DND-41 (cell line): ENCODE data around the gene KRT86.

Source experiments
- ATAC-seq: fragments of 200-7000 bp; cut with Tn5 transposase; 3 replicates; pipeline ENCODE4 v1.9.1; 2021; ENCODE audit warnings: low read depth; ENCODE audit not compliant: insufficient read depth
- DNase-seq: peaks from one replicate; pipeline ENCODE4 v3.0.0-alpha.2; 2020
- H2AFZ ChIP-seq: 2 replicates; pipeline ENCODE4 v1.6.0; 2012; ENCODE audit warnings: low read depth, low read length
- H3K27ac ChIP-seq: 2 replicates; pipeline ENCODE4 v1.5.1; 2012; ENCODE audit warnings: low read length, inconsistent platforms
- H3K27me3 ChIP-seq: fragments of 200-600 bp; sonication (generic); 2 replicates; pipeline ENCODE4 v1.6.0; 2012; ENCODE audit warnings: low read length, mild to moderate bottlenecking, inconsistent platforms; ENCODE audit not compliant: insufficient read depth, poor library complexity
- H3K36me3 ChIP-seq: 2 replicates; pipeline ENCODE4 v1.5.1; 2012; ENCODE audit warnings: low read length, inconsistent platforms; ENCODE audit not compliant: insufficient read depth
- H3K4me1 ChIP-seq: 2 replicates; pipeline ENCODE4 v1.5.1; 2012; ENCODE audit warnings: mild to moderate bottlenecking, low read length; ENCODE audit not compliant: insufficient read depth
- H3K4me2 ChIP-seq: 2 replicates; pipeline ENCODE4 v1.6.0; 2012; ENCODE audit warnings: mild to moderate bottlenecking, moderate library complexity, low read length, inconsistent platforms; ENCODE audit not compliant: insufficient read depth
- H3K4me3 ChIP-seq, 2 experiments: fragments of 200-600 bp in 1 of 2; shearing (Covaris generic) in 1 of 2; 2 replicates each; pipeline ENCODE4 v1.5.1; 2012 to 2016; ENCODE audit warnings: inconsistent platforms in 2 of 2, low read length in 2 of 2, mild to moderate bottlenecking in 2 of 2, low read depth in 1 of 2, moderate library complexity in 1 of 2
- H3K79me2 ChIP-seq: 2 replicates; pipeline ENCODE4 v1.6.0; 2012; ENCODE audit warnings: low read length, inconsistent platforms; ENCODE audit not compliant: insufficient read depth
- H3K9ac ChIP-seq: 2 replicates; pipeline ENCODE4 v1.6.0; 2012; ENCODE audit warnings: low read depth, mild to moderate bottlenecking, inconsistent platforms, low read length, moderate library complexity
- H3K9me3 ChIP-seq: 2 replicates; pipeline ENCODE4 v1.5.1; 2012; ENCODE audit warnings: low read length, moderate library complexity, mild to moderate bottlenecking, inconsistent platforms; ENCODE audit not compliant: insufficient read depth, severe bottlenecking
- H4K20me1 ChIP-seq: 2 replicates; pipeline ENCODE4 v1.6.0; 2012; ENCODE audit warnings: low read length; ENCODE audit not compliant: insufficient read depth
- CTCF ChIP-seq: IDR thresholded peaks from 2 replicates; pipeline ENCODE4 v1.5.1; 2012; ENCODE audit warnings: borderline replicate concordance, low read length, moderate library complexity, mild to moderate bottlenecking; ENCODE audit not compliant: poor library complexity, severe bottlenecking; ENCODE audit errors: extremely low read depth
- EZH2 ChIP-seq: IDR thresholded peaks from 3 replicates; pipeline ENCODE4 v1.6.1; 2012; ENCODE audit warnings: borderline replicate concordance, low read depth, mild to moderate bottlenecking, moderate library complexity, low read length, inconsistent platforms; ENCODE audit not compliant: severe bottlenecking

The KRT86 gene

DNA sequence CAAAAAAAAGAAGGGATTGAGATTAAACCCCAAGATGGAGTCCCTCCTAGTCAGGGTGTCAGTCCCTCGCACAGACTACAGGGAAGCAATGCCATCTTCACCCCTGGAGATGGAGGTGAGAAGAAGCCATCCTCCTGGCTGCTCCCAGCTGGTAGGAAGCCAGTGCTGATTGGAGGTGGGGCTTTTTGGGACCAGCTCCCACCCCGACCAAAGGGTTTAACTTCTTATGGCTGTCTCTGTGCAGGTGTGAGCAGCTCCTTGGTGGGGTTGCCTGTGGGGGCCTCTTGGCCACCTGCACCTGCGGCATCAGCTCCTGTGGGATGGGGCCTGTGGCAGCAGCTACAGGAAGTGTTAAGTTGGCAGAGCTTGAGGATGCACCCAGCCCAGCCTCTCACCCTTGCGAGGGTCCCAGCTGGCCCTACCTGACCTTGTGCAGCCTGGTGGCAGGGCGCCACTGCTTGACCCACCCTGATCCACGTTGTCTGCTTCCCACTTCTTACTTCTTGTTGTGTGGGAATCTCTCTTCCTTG lies 3.8 kb upstream of the KRT86 start:
- no peak for DNase-seq
- Histone ChIP-seq H2AFZ (no peak overlapping the region), H3K4me3 (no peak overlapping the region), H3K9me3 (no peaks in the 10 kb centered on the region), H3K9ac (no peak overlapping the region), H3K79me2 (no peaks in the 10 kb centered on the region), H3K4me1 (no peaks in the 10 kb centered on the region), H3K27ac (no peak overlapping the region), H3K4me2 (no peak overlapping the region), H4K20me1 (peaks cover 4% of the 10 kb centered on the region; the same call in 1 of the 2 replicates), H3K27me3 (peaks cover 10% of the 10 kb centered on the region), H3K36me3 (no peaks in the 10 kb centered on the region)
- TF ChIP-seq EZH2 (no peak), CTCF (no peak)
- ATAC-seq, result no peak

- TF ChIP-seq CTCF (no peak), EZH2 (no peak)
- DNase-seq (no peak), ATAC-seq (no peak)
- Histone ChIP-seq H3K9ac (no peak overlapping the region), H3K4me1 (no peaks in the 10 kb centered on the region), H3K9me3 (no peaks in the 10 kb centered on the region), H2AFZ (no peak overlapping the region), H3K79me2 (no peaks in the 10 kb centered on the region), H3K27me3 (peaks cover 12% of the 10 kb centered on the region), H3K4me3 (no peak overlapping the region), H3K27ac (no peak overlapping the region), H3K36me3 (no peaks in the 10 kb centered on the region), H3K4me2 (no peak overlapping the region), H4K20me1 (peaks cover 4% of the 10 kb centered on the region; the same call in 1 of the 2 replicates)
These were observed 3.3 kb upstream of the KRT86 start for GRCh38 chr12:52271158-52271557.

GRCh38 chr12:52275686-52276085 lies 1.2 kb downstream of the KRT86 start:
- Histone ChIP-seq H3K4me1 (peaks cover 3% of the 10 kb centered on the region; the same call in 1 of the 2 replicates), H3K79me2 (no peaks in the 10 kb centered on the region), H3K27me3 (peaks cover 18% of the 10 kb centered on the region), H2AFZ (no peak overlapping the region), H3K4me3 (no peak overlapping the region), H3K9ac (no peak overlapping the region), H4K20me1 (peaks cover 4% of the 10 kb centered on the region; the same call in 1 of the 2 replicates), H3K27ac (no peak overlapping the region), H3K4me2 (no peak overlapping the region), H3K9me3 (no peaks in the 10 kb centered on the region), H3K36me3 (no peaks in the 10 kb centered on the region)
- ATAC-seq (no peak), DNase-seq (no peak)
- no peak for TF ChIP-seq CTCF
- TF ChIP-seq EZH2, result no peak
